Trophoblast cell (in vitro differentiated cells and primary cell): ENCODE results near the gene MTPN.

ENCODE experiments used
- DNase-seq, 2 donors: peaks; one replicate each; pipeline ENCODE4 v3.0.0-alpha.2; 2016
- H2AFZ ChIP-seq: 2 replicates; pipeline ENCODE4 v1.6.1; 2013; ENCODE audit warnings: low read length, moderate library complexity, mild to moderate bottlenecking; ENCODE audit not compliant: insufficient read depth, poor library complexity
- H2AK5ac ChIP-seq: 2 replicates; pipeline ENCODE4 v1.6.1; 2013; ENCODE audit warnings: mild to moderate bottlenecking, low read length
- H2BK120ac ChIP-seq: 2 replicates; pipeline ENCODE4 v1.6.1; 2013; ENCODE audit warnings: low read length, mild to moderate bottlenecking, moderate library complexity; ENCODE audit not compliant: insufficient read depth, poor library complexity
- H2BK12ac ChIP-seq: 2 replicates; pipeline ENCODE4 v1.6.1; 2013; ENCODE audit warnings: mild to moderate bottlenecking, low read length, moderate library complexity
- H2BK5ac ChIP-seq: 2 replicates; pipeline ENCODE4 v1.6.1; 2013; ENCODE audit warnings: low read length, low read depth, moderate library complexity, mild to moderate bottlenecking; ENCODE audit not compliant: poor library complexity
- H3K14ac ChIP-seq: 2 replicates; pipeline ENCODE4 v1.6.1; 2013; ENCODE audit warnings: mild to moderate bottlenecking, low read length
- H3K18ac ChIP-seq: 2 replicates; pipeline ENCODE4 v1.6.1; 2013; ENCODE audit warnings: mild to moderate bottlenecking, low read length
- H3K23ac ChIP-seq: 2 replicates; pipeline ENCODE4 v1.6.1; 2013; ENCODE audit warnings: low read length
- H3K27ac ChIP-seq: 2 replicates; pipeline ENCODE4 v1.5.1; 2013; ENCODE audit warnings: low read depth, mild to moderate bottlenecking, inconsistent platforms, low read length, moderate library complexity
- H3K27me3 ChIP-seq: 2 replicates; pipeline ENCODE4 v1.6.1; 2013; ENCODE audit warnings: inconsistent platforms, mild to moderate bottlenecking, low read length, moderate library complexity; ENCODE audit not compliant: insufficient read depth
- H3K36me3 ChIP-seq, 2 experiments: 1 replicate in 1 of 2; 2 replicates in 1 of 2; pipeline ENCODE4 v1.6.1; 2013; ENCODE audit warnings: low read length in 2 of 2, mild to moderate bottlenecking in 2 of 2, moderate library complexity in 1 of 2; ENCODE audit not compliant: insufficient read depth in 2 of 2, control insufficient read depth in 1 of 2
- H3K4ac ChIP-seq: 2 replicates; pipeline ENCODE4 v1.6.1; 2013; ENCODE audit warnings: low read depth, mild to moderate bottlenecking, low read length, moderate library complexity
- H3K4me1 ChIP-seq, 2 experiments: 1 replicate in 1 of 2; 2 replicates in 1 of 2; pipeline ENCODE4 v1.6.1; 2013; ENCODE audit warnings: low read length in 2 of 2, mild to moderate bottlenecking in 2 of 2, moderate library complexity in 1 of 2; ENCODE audit not compliant: insufficient read depth in 2 of 2, control insufficient read depth in 1 of 2
- H3K4me2 ChIP-seq: 2 replicates; pipeline ENCODE4 v1.6.1; 2013; ENCODE audit warnings: inconsistent platforms, mild to moderate bottlenecking, low read length, moderate library complexity
- H3K4me3 ChIP-seq: 2 replicates; pipeline ENCODE4 v1.5.1; 2013; ENCODE audit warnings: mild to moderate bottlenecking, low read depth, low read length, inconsistent platforms
- H3K79me1 ChIP-seq: one replicate; pipeline ENCODE4 v1.6.1; 2013; ENCODE audit warnings: low read length
- H3K79me2 ChIP-seq: 2 replicates; pipeline ENCODE4 v1.6.1; 2013; ENCODE audit warnings: low read length, mild to moderate bottlenecking; ENCODE audit not compliant: control insufficient read depth, insufficient read depth, poor library complexity
- H3K9ac ChIP-seq: 2 replicates; pipeline ENCODE4 v1.6.1; 2013; ENCODE audit warnings: mild to moderate bottlenecking, low read length
- H3K9me3 ChIP-seq: 2 replicates; pipeline ENCODE4 v1.6.1; 2013; ENCODE audit warnings: low read depth, mild to moderate bottlenecking, control low read depth, inconsistent platforms, low read length; ENCODE audit not compliant: insufficient read depth
- H4K12ac ChIP-seq: 2 replicates; pipeline ENCODE4 v1.6.1; 2013; ENCODE audit warnings: low read depth, mild to moderate bottlenecking, low read length, moderate library complexity
- H4K8ac ChIP-seq: 2 replicates; pipeline ENCODE4 v1.6.1; 2013; ENCODE audit warnings: low read depth, mild to moderate bottlenecking, low read length, moderate library complexity
- H4K91ac ChIP-seq: one replicate; pipeline ENCODE4 v1.6.1; 2013; ENCODE audit warnings: low read depth, mild to moderate bottlenecking, low read length, moderate library complexity
- WGBS: extraction: QIAGEN DNeasy Blood & Tissue Kit; methylation state at CpG from one replicate; pipeline ENCODE4 v1.1.7; 2013; ENCODE audit warnings: missing lambda C conversion rate; ENCODE audit not compliant: insufficient read length, insufficient coverage; ENCODE audit errors: extremely low coverage; 5-methylcytosine and 5-hydroxymethylcytosine counted together

MTPN gene

GRCh38 chr7:136018104-136018503, 40.9 kb upstream of the MTPN start:
- Histone ChIP-seq H3K23ac (no peak overlapping the region), H3K9ac (no peak overlapping the region), H3K4me2 (no peak overlapping the region), H2BK12ac (no peak overlapping the region), H4K12ac (no peak overlapping the region), H3K27me3 (no peaks in the 10 kb centered on the region), H4K8ac (no peak overlapping the region), H3K4me1 (no peaks in the 10 kb centered on the region), H3K4ac (no peak overlapping the region), H3K9me3 (no peaks in the 10 kb centered on the region), H3K79me1 (no peaks in the 10 kb centered on the region), H3K4me3 (no peak overlapping the region), H2BK120ac (no peak overlapping the region), H3K18ac (no peak overlapping the region), H3K27ac (no peak overlapping the region), H3K14ac (no peak overlapping the region), H4K91ac (no peak overlapping the region), H3K36me3 (no peaks in the 10 kb centered on the region), H2AK5ac (no peak overlapping the region), H2AFZ (no peak overlapping the region), H3K79me2 (no peaks in the 10 kb centered on the region), H2BK5ac (no peak overlapping the region)
- no peak for DNase-seq
- WGBS = no CpG with 5 or more reads among the region's 2 CpGs

DNA sequence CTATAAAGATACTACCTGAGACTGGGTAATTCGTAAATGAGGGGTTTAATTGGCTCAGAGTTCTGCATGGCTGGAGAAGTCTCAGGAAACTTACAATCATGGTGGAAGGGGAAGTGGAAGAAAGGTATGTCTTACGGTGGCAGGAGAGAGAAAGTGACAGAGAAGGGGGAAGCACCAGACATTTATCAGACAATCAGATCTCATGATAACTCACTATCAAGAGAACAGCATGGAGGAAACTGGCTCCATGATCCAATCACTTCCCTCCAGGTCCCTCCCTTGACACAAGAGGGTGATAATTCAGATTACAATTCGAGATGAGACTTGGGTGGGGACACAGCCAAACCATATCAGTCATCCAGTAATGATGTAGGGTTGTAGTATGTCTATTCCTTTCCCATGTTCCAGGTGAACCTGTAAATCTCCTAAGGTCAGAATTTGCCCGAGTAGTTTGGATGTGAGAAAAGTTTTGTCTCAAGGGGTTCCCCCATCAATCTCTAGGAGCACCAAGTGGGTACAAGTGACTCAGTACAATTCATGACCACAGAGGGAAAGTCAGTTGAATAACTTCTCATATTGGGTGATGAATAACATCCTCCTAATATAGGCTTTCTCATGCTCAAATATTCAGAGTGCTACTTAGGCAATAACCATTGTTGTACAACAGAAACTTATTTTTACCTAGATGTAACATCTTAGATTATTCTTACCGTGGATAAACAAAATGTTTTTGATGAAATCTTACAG, 39.7 kb upstream of the MTPN start:
- Histone ChIP-seq H3K9me3 (no peaks in the 10 kb centered on the region), H3K27me3 (no peaks in the 10 kb centered on the region), H3K79me1 (no peaks in the 10 kb centered on the region), H4K8ac (no peak overlapping the region), H2AFZ (no peak overlapping the region), H3K4me1 (no peaks in the 10 kb centered on the region), H4K12ac (no peak overlapping the region), H2BK120ac (no peak overlapping the region), H3K23ac (no peak overlapping the region), H3K4ac (no peak overlapping the region), H3K4me3 (no peak overlapping the region), H3K9ac (no peak overlapping the region), H4K91ac (no peak overlapping the region), H3K36me3 (no peaks in the 10 kb centered on the region), H3K79me2 (no peaks in the 10 kb centered on the region), H2AK5ac (no peak overlapping the region), H3K14ac (no peak overlapping the region), H2BK5ac (no peak overlapping the region), H2BK12ac (no peak overlapping the region), H3K4me2 (no peak overlapping the region), H3K18ac (no peak overlapping the region), H3K27ac (no peak overlapping the region)
- no peak for DNase-seq
- WGBS = no CpG with 5 or more reads among the region's 5 CpGs

DNA sequence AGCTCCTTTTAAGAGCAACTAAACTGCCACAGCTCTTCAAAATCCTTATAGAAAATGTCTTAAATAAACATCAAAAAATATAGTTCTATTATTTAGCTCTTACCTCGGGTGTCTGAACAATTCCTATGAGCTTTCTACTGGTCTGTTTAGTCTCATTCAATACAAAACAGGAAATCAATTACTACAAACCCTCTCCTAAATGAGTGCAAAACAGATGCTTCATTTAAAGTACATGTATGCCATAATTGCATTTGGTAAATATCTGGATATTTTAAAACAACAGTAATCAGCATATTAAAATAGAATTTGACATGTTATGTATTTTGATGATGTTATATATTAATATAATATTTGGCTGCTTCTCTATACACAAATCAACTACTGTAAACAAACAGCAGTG, 38.5 kb upstream of the MTPN start:
- no peak for DNase-seq
- H3K14ac ChIP-seq = no peak overlapping the region
- no peak overlapping the region for H2BK120ac ChIP-seq
- H3K4me3 ChIP-seq = no peak overlapping the region
- no peaks in the 10 kb centered on the region for H3K79me2 ChIP-seq
- no peak overlapping the region for H2AFZ ChIP-seq
- H3K4me2 ChIP-seq = no peak overlapping the region
- H2BK12ac ChIP-seq = no peak overlapping the region
- no peak overlapping the region for H4K8ac ChIP-seq
- H3K9me3 ChIP-seq = no peaks in the 10 kb centered on the region
- WGBS = no CpG with 5 or more reads among the region's 1 CpG
- H3K4me1 ChIP-seq = no peaks in the 10 kb centered on the region
- no peak overlapping the region for H4K12ac ChIP-seq
- no peaks in the 10 kb centered on the region for H3K27me3 ChIP-seq
- no peaks in the 10 kb centered on the region for H3K79me1 ChIP-seq
- H3K23ac ChIP-seq = no peak overlapping the region
- no peak overlapping the region for H3K18ac ChIP-seq
- H3K27ac ChIP-seq = no peak overlapping the region
- H4K91ac ChIP-seq = no peak overlapping the region
- no peak overlapping the region for H2BK5ac ChIP-seq
- H3K9ac ChIP-seq = no peak overlapping the region
- no peak overlapping the region for H3K4ac ChIP-seq
- H3K36me3 ChIP-seq = no peaks in the 10 kb centered on the region
- H2AK5ac ChIP-seq = no peak overlapping the region

GRCh38 chr7:136014659-136015058, 37.5 kb upstream of the MTPN start:
- no peak overlapping the region for H4K12ac ChIP-seq
- H3K4me2 ChIP-seq = no peak overlapping the region
- no peak overlapping the region for H3K4ac ChIP-seq
- H2BK12ac ChIP-seq = no peak overlapping the region
- H3K27ac ChIP-seq = no peak overlapping the region
- H3K9me3 ChIP-seq = no peaks in the 10 kb centered on the region
- H2AK5ac ChIP-seq = no peak overlapping the region
- H3K4me3 ChIP-seq = no peak overlapping the region
- no peaks in the 10 kb centered on the region for H3K79me1 ChIP-seq
- no peak overlapping the region for H2AFZ ChIP-seq
- H2BK5ac ChIP-seq = no peak overlapping the region
- DNase-seq = no peak
- H2BK120ac ChIP-seq = no peak overlapping the region
- H3K9ac ChIP-seq = no peak overlapping the region
- H3K27me3 ChIP-seq = no peaks in the 10 kb centered on the region
- no peak overlapping the region for H4K91ac ChIP-seq
- no peak overlapping the region for H3K14ac ChIP-seq
- no peak overlapping the region for H4K8ac ChIP-seq
- H3K36me3 ChIP-seq = no peaks in the 10 kb centered on the region
- H3K79me2 ChIP-seq = no peaks in the 10 kb centered on the region
- no peak overlapping the region for H3K18ac ChIP-seq
- WGBS = no CpG with 5 or more reads among the region's 3 CpGs
- no peak overlapping the region for H3K23ac ChIP-seq
- H3K4me1 ChIP-seq = no peaks in the 10 kb centered on the region
